HCT116 (cell line): ENCODE measurements around the gene TAF1B. TPM values are rescaled to one million over a fixed set of nuclear protein-coding genes. Genes with fewer than 3 reads are reported as not detected.

Experiments
- ATAC-seq: fragments of 200-7000 bp; cut with Tn5 transposase; 2 replicates; pipeline ENCODE4 v1.9.1; 2020; ENCODE audit warnings: mild to moderate bottlenecking, moderate library complexity
- BruUV-seq: library from RNA; stranded (reverse); fragments of 400-500 nt; replicated peaks from 2 replicates; lab custom pipeline; 2021; lab: Mats Ljungman, UMichigan
- CTCF ChIA-PET: fragments of 300-600 bp; sonication (Branson Sonifier 250); formaldehyde crosslinking; loops from one replicate; lab custom pipeline; 2021; ENCODE audit warnings: antibody characterized with exemption; lab: Charles Lee
- POLR2A ChIA-PET: fragments of 300-600, 350-600 bp; sonication (Branson Sonifier 250); formaldehyde crosslinking; loops from one replicate; lab custom pipeline; 2021; ENCODE audit warnings: antibody characterized with exemption; lab: Charles Lee
- RAD21 ChIA-PET, 2 experiments: fragments of 300-600 bp; sonication (Branson Sonifier 250); formaldehyde crosslinking; loops; one replicate each; lab custom pipeline; 2023; ENCODE audit warnings: low total read pairs in 2 of 2; ENCODE audit not compliant: uncharacterized antibody in 2 of 2, unreplicated experiment in 2 of 2, low non-redundant PET in 1 of 2; lab: Charles Lee
- DNase-seq: peaks from one replicate; pipeline ENCODE4 v3.0.0-alpha.2; 2010; ENCODE audit warnings: low read depth, low spot score
- H2AFZ ChIP-seq: fragments of 200-600 bp; shearing (Covaris generic), sonication (generic); 2 replicates; pipeline ENCODE4 v1.6.1; 2017; ENCODE audit warnings: low read depth, mixed run types, mixed read lengths, antibody characterized with exemption, low read length; ENCODE audit not compliant: poor library complexity, severe bottlenecking
- H3K27ac ChIP-seq: 2 replicates; pipeline ENCODE4 v1.5.1; 2012; ENCODE audit warnings: low read depth, low read length
- H3K27me3 ChIP-seq: fragments of 200-600 bp; sonication (generic); 2 replicates; pipeline ENCODE4 v1.6.1; 2016; ENCODE audit warnings: mixed run types, low read length, mixed read lengths; ENCODE audit not compliant: insufficient read depth
- H3K36me3 ChIP-seq, 2 experiments: fragments of 200-500 bp in 1 of 2; fragments of 200-600 bp in 1 of 2; sonication (Bioruptor generic) in 1 of 2; sonication (generic) in 1 of 2; 2 replicates each; pipeline versions ENCODE4 v1.5.1 to v1.6.1; 2014 to 2016; ENCODE audit warnings: low read length in 2 of 2, inconsistent platforms in 1 of 2, mixed read lengths in 1 of 2, mixed run types in 1 of 2; ENCODE audit not compliant: insufficient read depth in 2 of 2, control insufficient read depth in 1 of 2
- H3K4me1 ChIP-seq, 2 experiments: fragments of 200-600 bp in 1 of 2; sonication (generic) in 1 of 2; 2 replicates each; pipeline versions ENCODE4 v1.5.1 to v1.6.1; 2012 to 2017; ENCODE audit warnings: low read length in 2 of 2, inconsistent platforms in 1 of 2, mild to moderate bottlenecking in 1 of 2, mixed read lengths in 1 of 2, mixed run types in 1 of 2, moderate library complexity in 1 of 2; ENCODE audit not compliant: insufficient read depth in 2 of 2, control insufficient read depth in 1 of 2
- H3K4me2 ChIP-seq: fragments of 200-600 bp; sonication (generic); 2 replicates; pipeline ENCODE4 v1.6.1; 2017; ENCODE audit warnings: mixed run types, low read length, mixed read lengths
- H3K4me3 ChIP-seq, 2 experiments: fragments of 200-600 bp in 1 of 2; sonication (generic) in 1 of 2; replicated peaks in 1 of 2; 2 replicates each; pipeline ENCODE4 v1.5.1; 2011 to 2016; ENCODE audit warnings: low read length in 2 of 2, control low read depth in 1 of 2, low read depth in 1 of 2, mild to moderate bottlenecking in 1 of 2, mixed read lengths in 1 of 2, mixed run types in 1 of 2
- H3K79me2 ChIP-seq: fragments of 200-600 bp; sonication (generic); 2 replicates; pipeline ENCODE4 v1.6.1; 2017; ENCODE audit warnings: mild to moderate bottlenecking, mixed run types, low read length, moderate library complexity, mixed read lengths; ENCODE audit not compliant: insufficient read depth
- H3K9ac ChIP-seq: fragments of 200-600 bp; sonication (generic); 2 replicates; pipeline ENCODE4 v1.6.1; 2016; ENCODE audit warnings: low read length, mixed read lengths
- H3K9me2 ChIP-seq: fragments of 200-600 bp; sonication (generic), shearing (Covaris generic); 2 replicates; pipeline ENCODE4 v1.6.1; 2017; ENCODE audit warnings: mixed run types, mild to moderate bottlenecking, moderate library complexity; ENCODE audit not compliant: insufficient read depth
- H3K9me3 ChIP-seq, 2 experiments: fragments of 200-500 bp in 1 of 2; fragments of 200-600 bp in 1 of 2; sonication (Bioruptor generic) in 1 of 2; sonication (generic) in 1 of 2; 2 replicates each; pipeline ENCODE4 v1.6.1; 2014 to 2017; ENCODE audit warnings: low read length in 2 of 2, mixed read lengths in 2 of 2, inconsistent platforms in 1 of 2, low read depth in 1 of 2, mild to moderate bottlenecking in 1 of 2, mixed run types in 1 of 2, moderate library complexity in 1 of 2; ENCODE audit not compliant: control insufficient read depth in 1 of 2, insufficient read depth in 1 of 2
- H4K20me1 ChIP-seq: fragments of 200-600 bp; sonication (generic), shearing (Covaris generic); 2 replicates; pipeline ENCODE4 v1.6.1; 2017; ENCODE audit warnings: mixed run types, mild to moderate bottlenecking, moderate library complexity; ENCODE audit not compliant: insufficient read depth
- ATF3 ChIP-seq: IDR thresholded peaks from 2 replicates; pipeline ENCODE4 v1.6.1; 2012
- CBX3 ChIP-seq: IDR thresholded peaks from 2 replicates; pipeline ENCODE4 v1.6.1; 2012; ENCODE audit warnings: low read depth
- CEBPB ChIP-seq: IDR thresholded peaks from 2 replicates; pipeline ENCODE4 v1.6.1; 2012; ENCODE audit warnings: low read depth
- CTCF ChIP-seq, 3 experiments: fragments of 200-600 bp in 1 of 3; sonication (generic) in 1 of 3; IDR thresholded peaks in 2 of 3; conservative IDR thresholded peaks in 1 of 3; 2 replicates each; pipeline ENCODE4 v1.5.1; 2012 to 2017; ENCODE audit warnings: low read depth in 2 of 3, low read length in 2 of 3, antibody characterized with exemption in 1 of 3, borderline replicate concordance in 1 of 3, control low read depth in 1 of 3, mild to moderate bottlenecking in 1 of 3, mixed read lengths in 1 of 3, mixed run types in 1 of 3, moderate library complexity in 1 of 3; ENCODE audit not compliant: insufficient read depth in 1 of 3
- EGR1 ChIP-seq: IDR thresholded peaks from 2 replicates; pipeline ENCODE4 v1.6.1; 2012; ENCODE audit warnings: low read depth
- ELF1 ChIP-seq: IDR thresholded peaks from 2 replicates; pipeline ENCODE4 v1.6.1; 2012; ENCODE audit warnings: low read depth, borderline replicate concordance
- EZH2 ChIP-seq: fragments of 200-600 bp; sonication (generic); IDR thresholded peaks from 2 replicates; pipeline ENCODE4 v1.6.1; 2017; ENCODE audit warnings: antibody characterized with exemption, mixed run types
- FOSL1 ChIP-seq: IDR thresholded peaks from 2 replicates; pipeline ENCODE4 v1.6.1; 2012; ENCODE audit warnings: low read depth
- MAX ChIP-seq: IDR thresholded peaks from 2 replicates; pipeline ENCODE4 v1.6.1; 2012
- POLR2A ChIP-seq: IDR thresholded peaks from 2 replicates; pipeline ENCODE4 v1.7.0; 2011; ENCODE audit warnings: borderline replicate concordance; ENCODE audit not compliant: insufficient read depth, insufficient read length; ENCODE audit errors: extremely low read depth
- RAD21 ChIP-seq: IDR thresholded peaks from 2 replicates; pipeline ENCODE4 v1.6.1; 2012; ENCODE audit warnings: low read depth, mild to moderate bottlenecking
- SIN3A ChIP-seq: IDR thresholded peaks from 2 replicates; pipeline ENCODE4 v1.6.1; 2012; ENCODE audit warnings: low read depth
- SP1 ChIP-seq: IDR thresholded peaks from 2 replicates; pipeline ENCODE4 v1.6.1; 2012; ENCODE audit warnings: low read depth
- YY1 ChIP-seq: IDR thresholded peaks from 2 replicates; pipeline ENCODE4 v1.6.1; 2011; ENCODE audit warnings: low read length, low read depth, moderate library complexity, mild to moderate bottlenecking; ENCODE audit not compliant: insufficient replicate concordance; ENCODE audit errors: extremely low read depth
- ZNF274 ChIP-seq: fragments of 200-500 bp; sonication (Bioruptor generic); IDR thresholded peaks from 2 replicates; pipeline ENCODE4 v1.6.1; 2014; ENCODE audit warnings: mild to moderate bottlenecking, low read depth, low read length, inconsistent platforms
- intact Hi-C: fragments of 100-400 bp; cut with micrococcal nuclease; formaldehyde crosslinking; loops from 2 replicates; pipeline ENCODE4 v1.10.0; 2022
- total RNA-seq: library from RNA; stranded (reverse); gene quantifications from one replicate; pipeline ENCODE4 v1.2.1, GENCODE V29; 2021; ENCODE audit not compliant: unreplicated experiment
- TF ChIP-seq, protein P1 (sequence below): IDR thresholded peaks from 2 replicates; pipeline ENCODE4 v1.6.1; 2011; ENCODE audit warnings: mild to moderate bottlenecking, low read length, moderate library complexity; ENCODE audit not compliant: insufficient replicate concordance; ENCODE audit errors: extremely low read depth
- TF ChIP-seq, protein P2 (sequence below): IDR thresholded peaks from 2 replicates; pipeline ENCODE4 v1.6.1; 2012; ENCODE audit warnings: low read depth

Gene TAF1B
- total RNA-seq, 1 experiment from 2014 or later = 27.9 TPM

DNA sequence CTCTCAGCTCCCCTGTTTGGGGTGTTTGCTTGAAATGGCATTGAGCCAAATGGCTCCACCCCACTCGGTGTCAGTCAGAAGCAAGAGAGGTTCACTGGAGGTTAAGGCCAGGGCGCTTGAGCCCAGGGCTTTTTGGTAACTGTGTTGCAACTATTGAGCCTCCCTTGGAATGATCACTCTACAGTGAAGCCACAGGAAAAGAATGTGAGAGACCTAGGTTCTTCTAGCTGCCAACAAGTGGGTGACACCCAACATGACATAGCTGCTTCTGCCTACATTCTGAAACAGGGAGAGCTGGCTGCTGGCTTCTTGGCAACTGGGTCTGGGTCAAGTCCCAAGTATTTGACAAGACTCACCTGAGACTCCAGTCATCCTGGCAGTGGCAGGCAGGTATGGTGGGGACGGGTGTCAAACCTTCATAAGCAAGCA, 101.1 kb downstream of the TAF1B start:
- H4K20me1 ChIP-seq = no peaks in the 10 kb centered on the region
- ChIA-PET CTCF (no interaction called here), POLR2A (no interaction called here), RAD21 (no interaction called here)
- intact Hi-C loops = no loop called here
- H3K9me3 ChIP-seq = no peaks in the 10 kb centered on the region
- ATAC-seq (no peak), DNase-seq (no peak)
- H3K9ac ChIP-seq = no peak overlapping the region
- H3K4me2 ChIP-seq = no peak overlapping the region
- no peaks in the 10 kb centered on the region for H3K36me3 ChIP-seq
- no peaks in the 10 kb centered on the region for H3K9me2 ChIP-seq
- H3K79me2 ChIP-seq = no peaks in the 10 kb centered on the region
- H3K27ac ChIP-seq = no peak overlapping the region
- no peaks in the 10 kb centered on the region for H3K27me3 ChIP-seq
- no peak overlapping the region for H3K4me3 ChIP-seq
- no peak overlapping the region for H2AFZ ChIP-seq
- TF ChIP-seq CTCF (IDR thresholded peaks at IDR 0.05 in 2 of 3, conservative IDR thresholded peaks at IDR 0.05 in 1 of 3; ENCODE audit: borderline replicate concordance in 1 of 3, insufficient read depth in 1 of 3, low read depth in 2 of 3, low read length in 2 of 3) = no peak
- TF ChIP-seq POLR2A = no peak
- TF ChIP-seq, protein P1, sequence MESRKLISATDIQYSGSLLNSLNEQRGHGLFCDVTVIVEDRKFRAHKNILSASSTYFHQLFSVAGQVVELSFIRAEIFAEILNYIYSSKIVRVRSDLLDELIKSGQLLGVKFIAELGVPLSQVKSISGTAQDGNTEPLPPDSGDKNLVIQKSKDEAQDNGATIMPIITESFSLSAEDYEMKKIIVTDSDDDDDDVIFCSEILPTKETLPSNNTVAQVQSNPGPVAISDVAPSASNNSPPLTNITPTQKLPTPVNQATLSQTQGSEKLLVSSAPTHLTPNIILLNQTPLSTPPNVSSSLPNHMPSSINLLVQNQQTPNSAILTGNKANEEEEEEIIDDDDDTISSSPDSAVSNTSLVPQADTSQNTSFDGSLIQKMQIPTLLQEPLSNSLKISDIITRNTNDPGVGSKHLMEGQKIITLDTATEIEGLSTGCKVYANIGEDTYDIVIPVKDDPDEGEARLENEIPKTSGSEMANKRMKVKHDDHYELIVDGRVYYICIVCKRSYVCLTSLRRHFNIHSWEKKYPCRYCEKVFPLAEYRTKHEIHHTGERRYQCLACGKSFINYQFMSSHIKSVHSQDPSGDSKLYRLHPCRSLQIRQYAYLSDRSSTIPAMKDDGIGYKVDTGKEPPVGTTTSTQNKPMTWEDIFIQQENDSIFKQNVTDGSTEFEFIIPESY = no peak
- TF ChIP-seq ZNF274 = no peak
- no peak for TF ChIP-seq EGR1
- TF ChIP-seq FOSL1 = no peak
- TF ChIP-seq SIN3A = no peak
- TF ChIP-seq, protein P2, sequence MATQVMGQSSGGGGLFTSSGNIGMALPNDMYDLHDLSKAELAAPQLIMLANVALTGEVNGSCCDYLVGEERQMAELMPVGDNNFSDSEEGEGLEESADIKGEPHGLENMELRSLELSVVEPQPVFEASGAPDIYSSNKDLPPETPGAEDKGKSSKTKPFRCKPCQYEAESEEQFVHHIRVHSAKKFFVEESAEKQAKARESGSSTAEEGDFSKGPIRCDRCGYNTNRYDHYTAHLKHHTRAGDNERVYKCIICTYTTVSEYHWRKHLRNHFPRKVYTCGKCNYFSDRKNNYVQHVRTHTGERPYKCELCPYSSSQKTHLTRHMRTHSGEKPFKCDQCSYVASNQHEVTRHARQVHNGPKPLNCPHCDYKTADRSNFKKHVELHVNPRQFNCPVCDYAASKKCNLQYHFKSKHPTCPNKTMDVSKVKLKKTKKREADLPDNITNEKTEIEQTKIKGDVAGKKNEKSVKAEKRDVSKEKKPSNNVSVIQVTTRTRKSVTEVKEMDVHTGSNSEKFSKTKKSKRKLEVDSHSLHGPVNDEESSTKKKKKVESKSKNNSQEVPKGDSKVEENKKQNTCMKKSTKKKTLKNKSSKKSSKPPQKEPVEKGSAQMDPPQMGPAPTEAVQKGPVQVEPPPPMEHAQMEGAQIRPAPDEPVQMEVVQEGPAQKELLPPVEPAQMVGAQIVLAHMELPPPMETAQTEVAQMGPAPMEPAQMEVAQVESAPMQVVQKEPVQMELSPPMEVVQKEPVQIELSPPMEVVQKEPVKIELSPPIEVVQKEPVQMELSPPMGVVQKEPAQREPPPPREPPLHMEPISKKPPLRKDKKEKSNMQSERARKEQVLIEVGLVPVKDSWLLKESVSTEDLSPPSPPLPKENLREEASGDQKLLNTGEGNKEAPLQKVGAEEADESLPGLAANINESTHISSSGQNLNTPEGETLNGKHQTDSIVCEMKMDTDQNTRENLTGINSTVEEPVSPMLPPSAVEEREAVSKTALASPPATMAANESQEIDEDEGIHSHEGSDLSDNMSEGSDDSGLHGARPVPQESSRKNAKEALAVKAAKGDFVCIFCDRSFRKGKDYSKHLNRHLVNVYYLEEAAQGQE = no peak
- no peak for TF ChIP-seq MAX
- no peak for TF ChIP-seq CEBPB
- TF ChIP-seq ELF1 = no peak
- TF ChIP-seq RAD21 = no peak
- TF ChIP-seq EZH2 = no peak
- TF ChIP-seq ATF3 = no peak
- TF ChIP-seq YY1 = no peak
- TF ChIP-seq CBX3 = no peak
- no peak for TF ChIP-seq SP1
- peaks cover 7 to 15% of the 10 kb centered on the region in 2 experiments for H3K4me1 ChIP-seq
- BruUV-seq = no TSS peak
